ENCODE data around the gene TNC.

Gene TNC

GRCh38 chr9:115039516-115040120, 78.3 kb downstream of the TNC start:
- H3K27me3 Mint-ChIP-seq (ENCODE audit: low read depth), result peaks cover 11% of the 10 kb centered on the region
- no peak overlapping the region for H3K4me3 Mint-ChIP-seq
- H3K4me1 Mint-ChIP-seq (ENCODE audit: low read depth), result peaks cover 26% of the 10 kb centered on the region
- DNase-seq (ENCODE audit: low spot score), result no peak
- no peaks in the 10 kb centered on the region for H3K36me3 Mint-ChIP-seq (ENCODE audit: low read depth)
- no peaks in the 10 kb centered on the region for H3K9me3 Mint-ChIP-seq
- no peak overlapping the region for H3K27ac Mint-ChIP-seq

DNA sequence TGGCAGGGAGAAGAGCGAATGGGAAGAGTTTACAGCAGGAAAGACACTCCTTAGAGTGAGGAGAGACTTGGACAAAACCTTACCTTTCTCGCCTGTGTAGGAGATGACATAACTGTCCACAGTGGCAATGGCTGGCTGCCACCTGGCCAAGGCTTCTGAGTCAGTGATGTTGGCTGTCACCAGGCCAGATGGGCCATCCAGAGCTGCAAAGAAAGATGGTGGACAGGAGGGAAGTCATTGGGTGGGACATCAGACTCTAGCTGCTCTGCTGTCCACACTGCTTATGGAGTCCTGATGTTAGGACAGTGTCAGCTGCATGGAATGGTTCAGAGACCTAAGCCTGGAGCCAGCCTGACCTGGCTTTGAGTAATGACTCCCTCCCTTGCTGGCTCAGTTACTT, 79.8 kb downstream of the TNC start:
- Mint-ChIP-seq H3K27me3 (ENCODE audit: low read depth) (peaks cover 5% of the 10 kb centered on the region), H3K9me3 (no peaks in the 10 kb centered on the region), H3K27ac (no peak overlapping the region), H3K4me1 (ENCODE audit: low read depth) (peaks cover 22% of the 10 kb centered on the region), H3K4me3 (no peak overlapping the region), H3K36me3 (ENCODE audit: low read depth) (no peaks in the 10 kb centered on the region)
- no peak for DNase-seq (ENCODE audit: low spot score)

DNA sequence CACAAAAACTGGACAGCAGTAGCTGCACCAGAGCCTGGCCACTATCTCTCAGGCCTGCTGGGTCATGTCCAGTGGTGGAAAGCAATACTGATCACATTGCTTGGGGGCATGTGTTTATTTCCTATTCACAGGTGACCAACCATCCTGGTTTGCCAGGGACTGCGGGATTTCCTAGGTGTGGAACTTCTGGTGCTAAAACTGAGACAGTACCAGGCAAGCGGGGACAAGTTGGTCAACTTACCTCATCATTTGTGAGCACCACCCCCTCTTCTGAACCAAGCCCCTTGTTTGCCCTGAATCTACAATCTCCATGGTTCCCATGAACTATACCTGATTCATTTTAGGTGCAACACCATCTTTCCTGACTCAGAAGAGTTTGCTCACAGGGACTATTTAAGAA, 81.3 kb downstream of the TNC start:
- no peak for DNase-seq (ENCODE audit: low spot score)
- H3K4me3 Mint-ChIP-seq, result peak overlapping the region; percentile 68
- H3K27ac Mint-ChIP-seq, result no peak overlapping the region
- H3K36me3 Mint-ChIP-seq (ENCODE audit: low read depth), result no peaks in the 10 kb centered on the region
- H3K27me3 Mint-ChIP-seq (ENCODE audit: low read depth), result peaks cover 2% of the 10 kb centered on the region
- H3K9me3 Mint-ChIP-seq, result no peaks in the 10 kb centered on the region
- peaks cover 20% of the 10 kb centered on the region for H3K4me1 Mint-ChIP-seq (ENCODE audit: low read depth)

- DNase-seq (ENCODE audit: low spot score), result peak; percentile 76
- Mint-ChIP-seq H3K9me3 (no peaks in the 10 kb centered on the region), H3K27me3 (ENCODE audit: low read depth) (peaks cover 4% of the 10 kb centered on the region), H3K36me3 (ENCODE audit: low read depth) (no peaks in the 10 kb centered on the region), H3K4me1 (ENCODE audit: low read depth) (peaks cover 20% of the 10 kb centered on the region), H3K4me3 (peak overlapping the region; percentile 68), H3K27ac (no peak overlapping the region)
Observed at GRCh38 chr9:115035841-115036612, 81.9 kb downstream of the TNC start.

DNA sequence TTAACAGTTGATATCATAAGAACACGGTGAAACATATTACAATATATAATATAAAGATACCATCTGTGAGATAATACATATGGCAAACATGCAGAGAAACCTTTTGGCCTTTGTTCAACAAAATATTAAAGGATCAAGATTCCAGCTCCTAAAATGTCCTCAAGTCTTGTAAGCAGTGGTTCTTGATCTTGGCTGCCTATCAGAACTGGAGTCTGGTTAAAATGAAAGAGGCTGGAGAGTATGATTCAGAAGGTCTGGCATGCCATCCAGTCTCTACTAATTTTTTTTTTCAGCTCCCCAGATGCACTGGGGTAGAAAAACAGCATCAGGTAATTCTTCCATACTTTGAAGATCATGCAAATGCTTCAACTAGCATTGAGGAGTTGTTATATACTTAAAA, 83.2 kb downstream of the TNC start:
- Mint-ChIP-seq H3K4me3 (no peak overlapping the region), H3K36me3 (ENCODE audit: low read depth) (no peaks in the 10 kb centered on the region), H3K4me1 (ENCODE audit: low read depth) (peaks cover 20% of the 10 kb centered on the region), H3K27ac (no peak overlapping the region), H3K27me3 (ENCODE audit: low read depth) (peaks cover 10% of the 10 kb centered on the region), H3K9me3 (no peaks in the 10 kb centered on the region)
- no peak for DNase-seq (ENCODE audit: low spot score)

DNA sequence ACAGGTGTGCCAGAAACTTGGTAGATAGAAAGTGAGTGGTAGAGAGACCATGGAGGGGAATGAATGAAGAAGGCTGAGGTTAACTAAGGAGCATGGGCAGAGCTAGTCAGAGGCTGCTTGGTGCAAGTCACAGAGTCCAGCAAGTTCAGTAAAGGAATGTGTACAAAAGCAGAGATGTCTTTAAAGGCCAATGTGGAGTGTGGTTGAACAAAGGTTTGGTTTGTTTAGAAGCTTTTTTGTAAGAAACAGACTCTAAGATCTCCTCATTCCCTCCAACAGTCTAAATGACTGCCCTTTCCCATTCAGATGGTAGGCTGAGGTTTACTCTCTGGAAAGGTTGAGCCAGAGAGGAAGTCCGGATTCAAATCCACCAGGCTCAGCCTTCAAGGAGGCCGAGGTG, 84.2 kb downstream of the TNC start:
- no peak for DNase-seq (ENCODE audit: low spot score)
- no peak overlapping the region for H3K27ac Mint-ChIP-seq
- H3K4me1 Mint-ChIP-seq (ENCODE audit: low read depth), result peaks cover 24% of the 10 kb centered on the region
- H3K27me3 Mint-ChIP-seq (ENCODE audit: low read depth), result peaks cover 13% of the 10 kb centered on the region
- no peaks in the 10 kb centered on the region for H3K36me3 Mint-ChIP-seq (ENCODE audit: low read depth)
- H3K9me3 Mint-ChIP-seq, result no peaks in the 10 kb centered on the region
- no peak overlapping the region for H3K4me3 Mint-ChIP-seq

GRCh38 chr9:115032296-115032695, 85.7 kb downstream of the TNC start:
- DNase-seq (ENCODE audit: low spot score), result no peak
- no peak overlapping the region for H3K27ac Mint-ChIP-seq
- H3K36me3 Mint-ChIP-seq (ENCODE audit: low read depth), result no peaks in the 10 kb centered on the region
- H3K9me3 Mint-ChIP-seq, result no peaks in the 10 kb centered on the region
- peaks cover 26% of the 10 kb centered on the region for H3K4me1 Mint-ChIP-seq (ENCODE audit: low read depth)
- H3K27me3 Mint-ChIP-seq (ENCODE audit: low read depth), result peaks cover 15% of the 10 kb centered on the region
- no peak overlapping the region for H3K4me3 Mint-ChIP-seq

DNA sequence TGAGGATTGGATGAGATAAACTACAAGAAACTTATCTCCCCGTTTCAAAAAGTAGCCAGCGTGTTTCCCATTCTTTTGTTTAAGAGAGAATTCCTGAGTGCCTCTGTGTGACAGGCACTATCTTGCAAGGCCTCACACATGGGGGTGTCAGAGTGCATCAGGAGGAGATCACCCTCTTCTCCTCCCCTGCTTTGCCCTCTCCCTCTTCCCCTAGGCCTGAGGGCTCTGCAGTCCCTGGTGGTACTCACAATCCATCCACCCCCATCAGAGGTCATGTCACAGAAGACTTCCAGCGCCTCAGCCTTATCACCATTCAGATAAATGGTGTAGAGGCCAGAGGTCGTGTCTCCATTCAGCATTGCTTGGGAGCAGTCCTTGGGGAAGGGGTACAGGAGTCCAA, 88.0 kb downstream of the TNC start:
- DNase-seq (ENCODE audit: low spot score), result no peak
- Mint-ChIP-seq H3K4me1 (ENCODE audit: low read depth) (peaks cover 10% of the 10 kb centered on the region), H3K27me3 (ENCODE audit: low read depth) (peaks cover 21% of the 10 kb centered on the region), H3K36me3 (ENCODE audit: low read depth) (no peaks in the 10 kb centered on the region), H3K27ac (no peak overlapping the region), H3K4me3 (no peak overlapping the region), H3K9me3 (no peaks in the 10 kb centered on the region)

GRCh38 chr9:115025721-115026120, 92.2 kb downstream of the TNC start:
- Mint-ChIP-seq H3K4me1 (ENCODE audit: low read depth) (peaks cover 14% of the 10 kb centered on the region), H3K27me3 (ENCODE audit: low read depth) (peaks cover 21% of the 10 kb centered on the region), H3K4me3 (no peak overlapping the region), H3K36me3 (ENCODE audit: low read depth) (no peaks in the 10 kb centered on the region), H3K27ac (no peak overlapping the region), H3K9me3 (no peaks in the 10 kb centered on the region)
- no peak for DNase-seq (ENCODE audit: low spot score)

GRCh38 chr9:115024925-115025535, 92.9 kb downstream of the TNC start:
- peaks cover 14% of the 10 kb centered on the region for H3K4me1 Mint-ChIP-seq (ENCODE audit: low read depth)
- DNase-seq (ENCODE audit: low spot score), result no peak
- peaks cover 18% of the 10 kb centered on the region for H3K27me3 Mint-ChIP-seq (ENCODE audit: low read depth)
- no peak overlapping the region for H3K4me3 Mint-ChIP-seq
- H3K9me3 Mint-ChIP-seq, result no peaks in the 10 kb centered on the region
- no peak overlapping the region for H3K27ac Mint-ChIP-seq
- no peaks in the 10 kb centered on the region for H3K36me3 Mint-ChIP-seq (ENCODE audit: low read depth)

GRCh38 chr9:115022760-115023434, 95.1 kb downstream of the TNC start:
- Mint-ChIP-seq H3K27ac (no peak overlapping the region), H3K4me3 (no peak overlapping the region), H3K27me3 (ENCODE audit: low read depth) (peaks cover 13% of the 10 kb centered on the region), H3K9me3 (no peaks in the 10 kb centered on the region), H3K4me1 (ENCODE audit: low read depth) (peaks cover 7% of the 10 kb centered on the region), H3K36me3 (ENCODE audit: low read depth) (no peaks in the 10 kb centered on the region)
- DNase-seq (ENCODE audit: low spot score), result no peak

DNA sequence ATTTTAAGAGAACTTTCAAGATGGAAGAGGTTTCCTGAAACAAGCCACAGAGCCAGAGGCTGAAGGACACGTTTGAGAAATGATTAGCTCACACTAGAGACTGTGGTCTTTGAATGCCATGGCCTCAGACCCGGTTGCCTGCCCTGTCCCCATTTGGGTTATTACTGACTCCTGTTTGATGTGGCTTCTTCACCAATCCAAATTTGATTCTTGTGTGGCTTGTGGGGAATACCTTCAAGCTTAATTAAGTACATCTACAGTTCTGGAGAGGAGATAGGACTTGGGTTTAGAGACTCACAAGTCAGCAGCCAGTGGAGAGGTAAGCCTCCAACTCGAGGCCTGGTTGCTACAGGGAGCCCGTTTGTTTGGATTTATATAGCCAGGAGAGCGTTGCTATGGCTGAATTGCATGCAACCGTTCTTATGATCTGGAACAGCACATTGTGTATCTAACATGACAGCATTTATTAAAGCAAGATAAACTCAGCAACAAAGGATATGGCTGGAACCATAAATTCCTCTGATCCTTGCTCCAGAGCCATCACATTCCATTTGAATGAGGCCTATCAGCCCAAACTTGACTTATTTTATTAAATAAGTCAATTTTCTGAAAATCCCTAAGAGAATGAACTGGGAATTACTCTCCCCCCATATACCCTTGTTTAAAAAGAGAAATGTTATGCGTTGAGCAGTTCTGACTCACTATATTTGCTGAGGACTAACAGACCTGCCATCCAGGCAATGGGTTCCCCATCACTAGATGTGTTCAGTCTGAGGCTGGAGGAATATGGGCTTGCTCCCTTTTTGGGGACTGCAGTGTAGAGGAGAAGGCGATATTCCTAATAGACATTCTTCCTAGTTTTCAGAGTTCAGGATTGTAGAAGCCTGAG, 99.2 kb downstream of the TNC start:
- no peak for DNase-seq (ENCODE audit: low spot score)
- Mint-ChIP-seq H3K36me3 (ENCODE audit: low read depth) (no peaks in the 10 kb centered on the region), H3K4me3 (no peak overlapping the region)

DNA sequence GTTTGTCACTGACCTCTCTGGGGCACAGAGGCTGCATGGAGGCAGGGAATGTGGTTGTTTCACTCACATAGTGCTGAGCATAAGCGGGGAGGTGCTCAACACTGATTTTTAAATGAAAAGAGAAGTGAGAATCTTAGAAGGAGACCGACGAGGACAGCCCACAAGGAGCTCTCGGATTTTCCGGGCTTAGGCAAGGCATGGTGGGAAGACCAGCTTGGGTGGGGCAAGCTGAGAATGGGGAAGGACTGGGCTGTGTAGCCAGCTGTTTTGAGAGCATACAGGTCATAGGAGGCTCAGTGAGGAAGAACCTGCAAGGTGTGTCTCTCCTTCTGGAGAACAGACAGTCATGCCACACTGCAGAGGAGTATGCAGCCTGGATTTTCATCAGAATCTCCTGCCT, 101.6 kb downstream of the TNC start:
- Mint-ChIP-seq H3K27ac (no peak overlapping the region), H3K4me3 (no peak overlapping the region), H3K9me3 (no peaks in the 10 kb centered on the region), H3K36me3 (ENCODE audit: low read depth) (no peaks in the 10 kb centered on the region), H3K27me3 (ENCODE audit: low read depth) (peaks cover 5% of the 10 kb centered on the region), H3K4me1 (ENCODE audit: low read depth) (peaks cover 17% of the 10 kb centered on the region)
- DNase-seq (ENCODE audit: low spot score), result no peak

More for the DNA sequence above, 99.2 kb downstream of the TNC start:
- Mint-ChIP-seq H3K27me3 (ENCODE audit: low read depth) (peaks cover 7% of the 10 kb centered on the region), H3K27ac (no peak overlapping the region), H3K9me3 (no peaks in the 10 kb centered on the region), H3K4me1 (ENCODE audit: low read depth) (peaks cover 12% of the 10 kb centered on the region)
